ENCODE measurements around the gene ZCCHC8.

GRCh38 chr12:122518908-122519307 lies 18.2 kb upstream of the ZCCHC8 start:
- no peak for TF ChIP-seq CTCF (optimal IDR thresholded peaks at IDR 0.05 in 1 of 3, IDR thresholded peaks at IDR 0.05 in 1 of 3, conservative IDR thresholded peaks at IDR 0.05 in 1 of 3; ENCODE audit: extremely low read depth in 1 of 3, insufficient read depth in 2 of 3, low read length in 3 of 3)
- TF ChIP-seq EZH2 (IDR thresholded peaks at IDR 0.05; ENCODE audit: low read length): no peak
